ENCODE data around the gene FOXA3. TPM values are rescaled to one million over a fixed set of nuclear protein-coding genes. Genes with fewer than 3 reads are reported as not detected.
A peak's percentile ranks its signal among the peaks of the same experiment; 100 is the strongest.

Gene FOXA3
- total RNA-seq: 31.6 TPM

DNA sequence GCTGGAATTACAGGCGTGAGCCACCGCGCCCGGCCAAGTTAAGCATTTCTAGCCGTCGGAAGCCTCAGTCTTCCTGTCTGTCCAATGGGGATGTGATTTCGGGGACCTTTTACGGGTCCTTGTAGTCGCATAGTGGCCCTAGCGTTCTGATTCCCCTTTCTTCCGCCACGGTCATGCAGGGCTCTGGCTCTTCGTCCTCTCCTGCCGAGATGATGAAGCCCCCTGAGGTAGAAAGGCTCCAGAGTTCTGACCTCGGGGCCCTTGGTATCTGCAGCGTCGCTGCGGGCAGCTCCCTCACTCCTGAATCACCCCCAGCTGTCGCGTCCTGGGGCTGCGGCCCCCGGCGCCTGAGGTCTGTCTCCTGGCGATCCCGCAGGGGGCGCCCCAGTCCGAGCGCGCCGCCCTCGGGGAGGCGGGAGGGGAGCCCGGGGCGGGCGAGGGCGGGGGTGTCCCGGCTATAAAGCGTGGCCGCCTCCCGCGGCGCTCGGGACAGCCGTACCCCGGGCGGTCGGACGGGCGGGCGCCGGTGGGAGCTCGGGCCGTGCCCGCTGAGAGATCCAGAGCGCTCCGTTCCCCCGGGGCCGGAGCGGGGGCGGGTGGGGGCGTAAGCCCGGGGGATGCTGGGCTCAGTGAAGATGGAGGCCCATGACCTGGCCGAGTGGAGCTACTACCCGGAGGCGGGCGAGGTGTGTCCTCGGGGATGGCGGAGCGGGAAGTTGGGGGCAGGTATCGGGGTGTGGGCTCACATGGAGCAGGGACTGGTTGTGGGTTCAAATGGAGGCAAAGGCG is at the start of gene FOXA3:
Gene FOXA3, plus strand, starts transcription at position 487 of the 789 bp plus-strand sequence. Its CDS starts 131 bp downstream, at position 618.
- DNase-seq (ENCODE audit: low spot score) (peak; percentile 87), ATAC-seq (peak; percentile 82)

DNA sequence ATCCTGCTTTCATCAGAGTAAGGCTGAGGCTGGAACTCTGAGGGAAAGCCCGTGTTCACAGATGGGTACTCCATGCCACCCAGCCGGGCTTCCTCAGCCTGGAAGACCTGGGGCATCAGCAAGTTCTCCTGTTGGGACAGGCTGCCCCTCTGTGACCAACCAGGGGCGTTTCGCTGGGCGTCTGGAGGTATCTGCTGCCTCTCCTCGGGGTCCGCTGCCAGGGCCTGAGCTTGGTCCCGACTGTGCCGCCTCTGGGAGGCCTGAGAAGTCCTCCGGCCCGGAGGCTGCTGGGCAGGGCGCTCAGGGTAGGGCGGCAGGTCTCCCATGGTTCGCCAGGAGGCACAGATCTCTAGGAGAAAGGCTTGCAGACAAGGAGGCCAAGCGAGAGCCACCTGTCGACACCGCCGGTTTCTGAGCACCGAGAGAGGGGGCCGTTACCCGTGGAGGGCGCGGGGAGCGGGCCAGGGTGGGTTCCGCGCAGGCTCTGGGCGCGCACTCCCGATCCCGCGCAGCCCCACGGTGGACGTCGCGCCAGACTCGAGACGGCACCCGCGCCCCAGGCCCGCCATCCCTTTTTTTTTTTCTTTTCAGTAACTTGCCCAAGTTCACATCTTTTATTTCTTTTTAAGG is 49.2 kb upstream of the FOXA3 start, which contains the start of gene RSPH6A:
Gene RSPH6A, minus strand, starts transcription at position 458 of the 630 bp plus-strand sequence. Its CDS starts 132 bp downstream, at position 326.
- ATAC-seq (no peak), DNase-seq (ENCODE audit: low spot score) (no peak)

DNA sequence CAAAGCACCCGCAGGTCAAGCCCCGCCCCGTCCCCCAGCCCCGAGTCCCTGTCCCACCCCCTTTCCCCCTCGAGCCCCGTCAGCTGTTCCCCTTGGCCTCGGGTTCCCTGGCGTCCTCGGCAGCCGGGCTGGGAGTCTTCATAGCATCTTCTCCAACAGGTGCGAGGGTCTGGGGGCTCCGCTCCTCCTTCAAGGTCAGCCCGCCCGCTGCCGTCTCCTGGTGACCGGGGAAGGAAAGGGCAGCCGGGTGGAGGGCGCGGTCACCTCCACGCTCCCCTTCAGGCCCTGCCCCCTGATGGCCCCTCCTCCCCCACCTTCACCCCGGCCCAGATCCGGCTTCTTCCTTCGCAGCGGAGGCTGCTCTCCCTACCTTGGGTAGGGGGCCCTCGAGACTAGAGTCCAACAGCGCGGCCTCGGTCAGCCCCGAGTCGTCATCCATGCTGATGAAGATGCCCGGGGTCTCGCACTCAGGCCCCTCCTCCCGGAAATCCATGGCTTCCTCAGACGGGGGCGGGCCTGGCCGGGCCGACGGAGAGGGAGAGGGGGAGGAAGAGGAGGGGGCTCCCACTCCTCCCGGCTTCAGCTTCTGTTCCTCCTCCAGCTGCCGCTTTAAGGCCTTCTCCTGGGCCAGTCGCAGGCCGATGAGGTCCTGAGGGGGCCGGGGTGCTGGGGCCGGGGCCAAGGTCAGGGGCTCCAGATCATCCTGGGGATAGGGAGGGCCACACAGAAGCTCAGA is 48.5 kb upstream of the FOXA3 start:
- no peak for DNase-seq (ENCODE audit: low spot score)
- ATAC-seq: no peak

DNA sequence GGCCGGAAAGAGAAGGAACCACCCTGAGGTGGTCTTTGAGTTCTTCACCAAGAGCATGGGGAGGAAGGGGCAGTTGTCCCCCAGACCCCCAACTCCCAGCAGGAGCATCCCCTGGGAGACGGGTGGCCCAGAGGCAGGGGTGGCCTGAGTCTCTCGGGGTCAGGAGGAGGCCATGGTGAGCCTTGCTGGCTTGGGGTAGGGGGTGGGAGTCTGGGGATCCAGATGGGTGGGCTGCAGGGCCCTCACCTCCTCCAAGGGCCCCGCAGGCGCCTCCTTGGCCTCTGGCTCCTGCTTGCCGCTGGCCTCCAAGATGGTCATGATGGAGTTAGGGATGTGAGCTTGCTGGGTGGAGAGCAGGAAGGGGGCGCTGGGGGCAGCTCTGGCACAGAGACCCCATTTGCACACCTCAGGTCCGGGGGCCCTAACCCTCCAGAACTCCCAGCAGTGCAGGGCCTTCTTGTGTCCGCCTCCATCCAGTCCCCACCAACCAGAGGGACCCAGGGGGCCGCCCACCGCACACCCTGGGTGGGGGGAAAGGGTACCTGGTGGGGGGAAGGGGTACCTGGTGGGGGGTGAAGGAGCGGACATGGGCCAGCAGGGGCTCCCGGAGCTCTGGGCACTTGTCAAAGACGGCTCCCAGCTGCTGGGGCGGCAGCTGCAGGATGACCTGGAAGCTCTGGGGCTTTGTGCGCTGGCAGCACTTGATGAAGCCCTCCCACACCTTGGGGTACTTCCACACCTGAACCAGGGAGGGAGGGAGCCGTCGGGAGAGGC is 47.7 kb upstream of the FOXA3 start:
- no peak for DNase-seq (ENCODE audit: low spot score)
- no peak for ATAC-seq

DNA sequence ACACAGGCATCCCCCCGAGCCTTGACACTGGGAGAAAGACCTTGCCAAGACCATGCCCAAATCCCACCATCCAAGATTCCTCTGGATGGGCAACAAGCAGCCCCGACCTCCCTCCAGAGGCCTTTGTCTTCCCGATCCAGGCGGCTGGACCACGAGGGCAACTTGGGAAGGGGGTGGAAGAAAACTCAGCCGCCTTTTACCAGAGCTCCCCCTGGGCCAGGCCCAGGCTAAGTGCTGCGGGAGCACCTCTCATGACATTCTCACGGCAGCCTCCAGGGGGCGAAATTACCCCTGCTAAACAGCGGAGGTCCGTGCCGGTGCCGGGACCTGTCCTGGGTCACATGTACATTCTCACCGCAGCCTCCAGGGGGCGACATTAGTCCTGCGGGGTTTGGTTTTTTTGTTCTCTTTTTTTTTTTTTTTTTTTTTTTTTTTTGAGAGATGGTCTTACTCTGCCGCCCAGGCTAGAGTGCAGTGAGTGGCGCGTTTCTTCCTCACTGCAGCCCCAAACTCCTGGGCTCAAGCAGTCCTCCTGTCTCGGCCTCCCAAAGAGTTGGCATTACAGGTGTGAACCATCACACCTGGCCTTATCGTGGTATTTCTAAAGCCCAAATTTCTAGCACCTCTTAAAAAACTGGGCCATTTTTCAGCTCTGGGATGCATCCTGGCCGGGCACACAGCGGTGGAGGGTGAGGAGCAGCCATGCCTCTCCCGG is 47.0 kb upstream of the FOXA3 start:
- DNase-seq (ENCODE audit: low spot score) (peak; percentile 92), ATAC-seq (peak; percentile 94)

DNA sequence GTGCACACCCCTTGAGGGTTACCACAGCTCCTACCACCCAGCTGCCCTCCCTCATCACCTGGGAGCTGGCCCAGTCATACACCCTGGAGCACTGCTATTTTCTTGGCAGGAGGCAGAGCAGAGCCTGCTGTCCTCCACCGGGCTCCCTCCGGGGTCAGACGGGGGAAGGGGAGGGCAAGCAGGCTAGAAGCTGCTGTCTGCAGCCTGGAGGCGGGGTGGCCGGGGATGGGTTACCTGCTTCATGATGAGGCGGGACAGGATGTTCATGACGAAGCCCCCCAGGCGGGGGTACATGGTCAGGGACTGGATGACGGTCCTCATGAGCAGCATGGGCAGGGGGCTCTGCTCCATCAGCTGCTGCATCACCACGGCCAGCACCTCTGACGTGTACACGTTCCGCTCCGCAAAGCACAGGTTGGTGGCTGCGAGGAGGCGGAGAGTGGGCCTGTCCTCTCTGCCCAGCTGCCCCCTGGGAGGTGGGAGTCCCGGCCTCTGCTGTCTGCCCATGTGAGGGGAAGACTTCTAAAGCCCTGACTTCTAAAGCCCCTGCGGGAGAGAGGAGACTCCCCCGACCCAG is 46.3 kb upstream of the FOXA3 start:
- ATAC-seq: peak; percentile 30
- DNase-seq (ENCODE audit: low spot score): no peak

DNA sequence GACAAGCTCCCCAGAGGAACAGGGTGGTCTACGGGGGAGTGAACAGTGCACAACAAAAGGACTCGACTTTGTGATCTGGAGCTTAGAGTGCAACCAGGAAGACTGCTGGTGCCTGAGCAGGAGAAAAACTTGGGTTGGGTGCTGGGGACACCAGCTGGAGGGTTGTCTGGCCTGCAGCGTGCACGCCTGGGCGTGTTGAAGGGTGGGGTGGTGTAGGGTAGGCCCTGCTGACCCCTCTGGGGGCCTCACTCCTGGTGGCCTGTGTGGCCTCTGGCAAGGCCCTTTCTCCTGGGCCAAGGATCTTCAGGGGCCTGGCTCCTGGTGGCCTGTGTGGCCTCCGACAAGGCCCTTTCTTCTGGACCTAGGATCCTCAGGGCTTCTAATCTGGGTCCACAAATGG is 44.4 kb upstream of the FOXA3 start:
- DNase-seq (ENCODE audit: low spot score) (no peak), ATAC-seq (no peak)

DNA sequence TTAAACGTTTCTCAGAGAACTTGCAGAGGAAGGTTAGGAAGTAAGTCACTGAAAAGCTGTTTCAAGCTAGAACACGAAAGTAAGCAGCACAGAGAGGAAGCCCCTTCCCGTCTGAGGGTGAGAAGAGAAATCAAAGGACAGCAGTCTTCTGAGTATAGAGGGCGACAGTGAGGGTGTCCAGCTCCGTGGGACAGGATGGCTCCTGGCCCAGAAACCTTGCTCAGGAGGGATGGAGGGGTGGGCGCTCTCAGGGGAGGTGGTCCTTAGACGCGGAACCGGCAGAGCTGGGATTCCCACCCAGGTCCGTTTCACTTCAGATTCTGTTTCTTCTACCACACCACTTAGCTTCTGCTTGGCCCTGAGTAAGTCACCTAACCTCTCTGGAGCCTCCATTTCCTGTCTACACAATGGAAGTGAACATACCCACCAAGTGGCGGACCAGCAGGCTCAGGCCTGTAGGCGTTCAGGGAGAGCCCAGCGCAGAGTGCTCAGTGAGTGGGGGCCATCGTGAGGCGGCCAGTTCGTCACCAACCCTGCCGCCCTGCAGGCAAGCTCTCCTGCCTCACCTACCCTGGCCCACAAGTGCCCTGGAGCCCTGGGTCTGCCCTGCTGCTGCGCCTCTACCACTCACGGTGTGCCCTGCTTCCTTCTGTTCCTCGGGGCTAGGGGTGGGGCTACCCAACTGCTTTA is 43.6 kb upstream of the FOXA3 start:
- ATAC-seq (no peak), DNase-seq (ENCODE audit: low spot score) (no peak)

DNA sequence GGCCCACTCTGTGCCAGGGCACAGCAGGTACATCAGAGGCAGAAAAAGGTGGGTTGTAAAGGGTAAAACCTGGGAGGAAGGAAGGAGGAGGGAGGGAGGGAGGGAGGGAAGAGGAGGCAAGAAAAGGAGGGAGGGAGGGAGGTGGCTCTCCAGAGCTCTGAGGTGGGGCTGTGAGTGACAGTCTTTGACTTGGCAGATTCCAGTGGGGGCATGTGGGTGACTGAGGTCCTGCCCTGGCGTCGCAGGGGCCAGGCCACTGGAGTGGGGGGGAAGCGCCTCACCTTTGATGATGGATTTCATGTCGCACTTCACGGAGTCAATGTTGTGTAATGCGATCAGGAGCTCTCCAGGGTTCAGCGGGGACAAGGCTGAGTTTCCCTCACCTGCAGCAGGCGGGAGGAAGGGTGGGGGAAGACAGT is 43.0 kb upstream of the FOXA3 start:
- DNase-seq (ENCODE audit: low spot score) (no peak), ATAC-seq (no peak)

DNA sequence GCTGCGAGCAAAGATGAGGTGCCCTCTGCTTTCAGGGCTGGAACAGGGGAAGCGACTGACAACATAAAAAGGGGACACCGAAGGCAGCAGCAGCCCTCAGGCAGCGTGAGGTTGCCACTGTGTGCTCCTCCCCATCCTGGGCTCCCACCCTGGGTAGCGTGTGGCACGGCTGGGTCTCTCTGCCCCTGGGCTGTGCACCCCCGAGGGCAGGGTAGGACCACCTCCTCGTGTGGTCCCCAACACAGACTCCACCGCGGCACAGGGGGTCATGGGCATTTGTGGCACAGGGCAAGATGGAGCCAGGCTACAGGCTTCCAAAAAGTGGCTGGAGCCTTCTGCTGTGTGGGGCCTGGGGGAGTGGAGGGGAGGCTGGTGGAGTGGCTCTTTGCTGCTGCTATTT is 42.6 kb upstream of the FOXA3 start:
- no peak for DNase-seq (ENCODE audit: low spot score)
- no peak for ATAC-seq

DNA sequence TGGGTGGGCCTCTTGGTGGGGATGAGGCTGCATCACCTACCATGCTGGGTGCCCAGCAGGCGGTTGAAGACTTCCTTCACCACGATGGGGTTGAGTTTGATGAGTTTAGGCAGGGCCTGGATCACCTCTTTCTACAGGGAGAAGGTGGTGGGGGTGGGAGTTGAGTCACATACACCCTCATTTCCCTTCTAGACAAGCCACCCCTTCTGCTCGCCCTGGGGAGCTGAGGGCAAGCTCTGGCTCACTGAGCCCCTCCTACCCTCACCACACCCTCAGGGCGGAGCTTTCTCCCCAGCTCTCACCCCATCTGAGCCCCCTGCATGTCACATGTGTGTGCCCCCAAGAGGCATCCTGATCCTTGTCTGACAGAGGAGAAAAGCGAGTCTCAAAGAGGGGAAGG is 41.4 kb upstream of the FOXA3 start:
- DNase-seq (ENCODE audit: low spot score) (no peak), ATAC-seq (no peak)

DNA sequence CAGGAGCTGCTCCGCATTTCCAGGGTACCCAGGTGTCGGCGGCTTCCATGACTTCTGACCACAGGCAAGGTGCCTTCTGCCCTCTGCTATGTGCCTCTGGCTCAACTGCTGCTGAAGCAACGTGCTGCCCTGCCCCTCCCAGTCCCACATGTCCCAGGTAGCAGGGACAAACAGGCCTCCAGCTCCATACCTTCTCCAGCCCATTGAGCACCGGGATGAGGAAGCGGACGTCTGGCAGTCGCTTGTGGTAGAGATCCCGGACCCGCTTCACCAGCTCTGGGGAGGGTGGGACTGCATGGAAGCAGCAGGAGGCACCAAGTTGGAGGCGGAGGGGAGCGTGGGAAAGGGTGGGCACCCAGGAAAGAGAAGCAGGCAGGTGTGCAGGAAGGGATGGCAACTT is 40.9 kb upstream of the FOXA3 start:
- ATAC-seq (no peak), DNase-seq (ENCODE audit: low spot score) (no peak)

DNA sequence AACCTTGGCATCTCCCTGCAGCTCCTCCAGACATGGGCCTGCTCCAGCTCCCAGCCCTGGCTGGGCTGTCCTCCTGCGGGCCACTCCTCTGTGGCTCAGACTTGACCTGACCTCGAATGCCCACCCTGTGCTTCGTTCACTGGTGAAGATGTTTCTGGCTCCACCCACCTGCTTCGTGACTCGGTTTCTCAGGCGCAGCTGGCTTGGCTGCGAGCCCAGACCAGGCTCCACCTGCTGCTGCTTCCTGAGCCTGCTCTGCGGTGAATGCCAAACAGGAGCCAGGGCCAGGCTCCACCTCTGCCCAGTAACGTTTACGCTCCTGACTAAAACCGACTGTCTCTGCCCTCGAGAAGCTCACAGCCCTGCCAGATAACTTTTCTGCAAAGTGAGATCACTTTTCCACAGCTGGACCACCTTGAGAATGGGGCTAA is 40.1 kb upstream of the FOXA3 start:
- peak; percentile 24 for ATAC-seq
- DNase-seq (ENCODE audit: low spot score): no peak

DNA sequence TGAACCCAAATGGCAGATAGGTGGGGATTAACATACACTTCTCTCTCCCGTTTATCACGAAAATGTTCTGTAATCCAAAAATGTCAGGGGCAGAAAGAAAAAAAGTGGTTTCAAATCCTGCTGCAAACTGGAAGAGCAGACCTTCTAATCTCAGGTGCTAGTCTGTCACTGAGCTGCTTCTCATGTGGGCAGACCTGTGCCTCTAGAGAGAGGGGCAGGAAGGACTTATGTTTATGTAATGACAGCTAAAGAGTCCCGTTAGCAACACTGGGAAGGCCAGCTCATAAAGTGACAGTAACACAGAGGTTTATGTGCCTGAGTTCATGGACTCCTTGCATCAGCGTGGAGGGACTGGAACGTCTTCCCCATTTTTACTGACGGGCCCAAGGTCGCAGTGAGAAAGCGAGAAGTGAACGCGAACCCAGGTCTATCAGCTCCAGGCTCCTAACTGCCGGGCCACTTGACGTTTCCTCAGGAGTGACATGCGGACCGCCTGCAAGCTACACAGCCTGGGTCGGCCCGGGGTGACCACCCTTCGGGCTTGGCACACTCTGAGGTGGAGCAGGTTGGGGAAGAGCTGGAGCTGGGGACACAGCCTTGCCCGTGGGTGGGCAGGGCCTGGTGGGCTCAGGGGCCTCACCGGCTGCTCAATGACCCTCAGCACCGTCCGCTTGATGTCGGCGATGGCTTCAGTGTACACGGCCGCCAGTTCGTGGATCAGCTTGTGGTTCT is 39.4 kb upstream of the FOXA3 start:
- DNase-seq (ENCODE audit: low spot score) (no peak), ATAC-seq (no peak)

DNA sequence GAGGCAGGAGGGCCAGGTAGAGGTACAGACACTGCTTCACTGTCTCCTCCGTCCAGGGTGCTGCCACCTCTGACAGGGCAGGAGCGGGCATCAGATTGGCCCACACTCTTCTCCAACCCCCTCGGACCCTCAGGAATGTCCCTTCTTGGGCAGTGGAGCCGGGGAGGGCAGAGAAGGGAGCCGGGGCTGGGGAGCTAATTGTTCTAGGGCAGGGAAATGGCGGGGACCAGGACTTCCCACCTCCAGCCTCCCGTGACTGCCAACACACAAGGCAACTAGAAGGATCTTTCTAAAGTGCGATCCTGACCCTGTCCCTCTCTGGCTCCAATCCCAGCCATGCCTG is 38.9 kb upstream of the FOXA3 start:
- no peak for ATAC-seq
- DNase-seq (ENCODE audit: low spot score): no peak

DNA sequence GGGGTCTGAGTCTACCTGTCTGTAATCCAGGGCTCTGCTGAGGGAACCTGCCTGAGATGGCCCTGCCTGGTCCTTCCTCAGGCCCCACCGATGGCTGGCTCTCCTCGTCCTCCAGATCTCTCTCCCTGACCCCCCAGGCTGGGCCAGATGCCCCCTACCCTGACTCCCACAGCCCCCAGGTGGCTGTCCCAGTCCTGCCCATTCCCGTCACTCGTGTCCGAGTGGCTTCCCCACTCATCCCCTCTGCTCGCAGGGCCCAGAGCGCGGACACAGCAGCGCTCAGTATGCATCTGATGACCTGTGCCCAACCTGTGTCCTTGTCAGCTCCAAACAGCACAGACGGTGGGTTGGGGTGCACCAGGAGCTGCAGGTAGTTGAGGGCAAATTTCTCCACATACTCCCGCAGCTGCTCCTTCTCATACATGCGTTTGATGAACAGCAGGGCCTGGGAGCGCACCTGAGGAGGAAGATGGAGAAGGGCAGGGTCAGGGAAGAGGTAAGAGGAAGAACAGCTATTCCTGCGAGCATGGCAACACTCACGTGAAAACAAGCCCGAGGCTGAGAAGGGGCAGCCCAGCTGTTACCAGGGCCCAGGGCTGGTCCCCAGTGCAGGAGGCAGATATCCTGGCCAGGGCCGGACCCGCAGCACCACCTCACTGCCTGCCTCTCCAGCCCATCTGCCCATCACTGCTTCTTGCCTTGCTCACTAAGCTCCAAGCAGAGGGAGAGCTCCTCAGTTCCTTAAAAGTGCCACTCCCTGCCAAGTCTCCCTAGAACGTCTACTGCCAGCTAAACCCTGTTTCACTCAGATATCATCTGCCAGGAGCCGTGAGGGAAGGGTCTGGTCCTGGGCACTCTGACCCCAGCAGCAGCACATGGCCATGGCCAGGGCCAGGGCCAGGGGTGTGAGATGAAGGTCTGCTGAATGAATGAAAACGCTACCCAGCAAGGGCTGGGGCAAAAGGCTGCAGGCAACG is 37.9 kb upstream of the FOXA3 start:
- ATAC-seq: no peak

DNA sequence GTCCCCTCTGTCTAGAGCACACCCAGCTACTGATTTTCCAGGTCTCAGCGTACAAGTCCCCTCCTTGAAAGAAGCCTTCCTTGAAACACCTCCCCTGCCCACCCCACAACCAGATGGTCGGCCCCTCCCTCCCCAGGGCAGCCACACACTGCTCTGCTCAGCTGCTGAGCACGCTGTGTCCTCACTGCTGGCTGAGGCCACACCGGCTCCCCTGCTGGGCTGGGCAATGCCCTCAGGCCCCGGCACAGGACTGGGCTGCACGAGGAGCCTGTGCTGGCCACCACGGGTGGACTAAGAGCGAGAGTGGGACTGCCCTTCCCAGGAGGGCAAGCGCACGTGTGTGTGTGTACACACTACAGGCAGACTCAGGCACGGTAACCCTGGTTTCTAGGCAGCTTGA is 37.2 kb upstream of the FOXA3 start:
- no peak for ATAC-seq
- DNase-seq (ENCODE audit: low spot score): no peak

More for the DNA sequence above, 37.9 kb upstream of the FOXA3 start:
- DNase-seq (ENCODE audit: low spot score): no peak

All from left lobe of liver (tissue), 2 donors.